Activated CD4-positive, alpha-beta T cell treated with anti-CD3 and anti-CD28 coated beads for 1 hour (primary cell): Measurements from ENCODE around the gene KIF9.
"Not testable (repeated sequence)": the region's sequence is repeated elsewhere in the genome, so short reads cannot be mapped to it uniquely, and the experiment has no call there.

Source experiments
- DNase-seq: peaks from one replicate; pipeline ENCODE4 v3.0.0-alpha.2; 2020

KIF9 gene

GRCh38 chr3:47294392-47294791 is 11.8 kb upstream of the KIF9 start:
- no peak for DNase-seq

- DNase-seq: no peak
Measured at GRCh38 chr3:47293822-47294221, 11.2 kb upstream of the KIF9 start.

GRCh38 chr3:47291754-47292420 is 9.3 kb upstream of the KIF9 start:
- not testable (repeated sequence) for DNase-seq

- no peak for DNase-seq
Measured at GRCh38 chr3:47291158-47291753, 8.7 kb upstream of the KIF9 start.

- no peak for DNase-seq
Measured at GRCh38 chr3:47288966-47289910, 6.6 kb upstream of the KIF9 start.

GRCh38 chr3:47283591-47284364 is 1.2 kb upstream of the KIF9 start:
- no peak for DNase-seq

GRCh38 chr3:47283193-47283537 is 566 bp upstream of the KIF9 start:
- no peak for DNase-seq

- no peak for DNase-seq
Measured at GRCh38 chr3:47280519-47280918, 2.1 kb downstream of the KIF9 start.

- no peak for DNase-seq
Measured at GRCh38 chr3:47276558-47276957, 6.0 kb downstream of the KIF9 start.

GRCh38 chr3:47274652-47275051 is 7.9 kb downstream of the KIF9 start:
- no peak for DNase-seq

GRCh38 chr3:47273564-47273963 is 9.0 kb downstream of the KIF9 start:
- DNase-seq: no peak

- DNase-seq: no peak
Measured at GRCh38 chr3:47270526-47270925, 12.1 kb downstream of the KIF9 start.

- no peak for DNase-seq
Measured at GRCh38 chr3:47267490-47267824, 15.1 kb downstream of the KIF9 start.

- DNase-seq: peak; percentile 30
Measured at GRCh38 chr3:47266709-47267489, 15.7 kb downstream of the KIF9 start.

- no peak for DNase-seq
Measured at GRCh38 chr3:47265725-47266428, 16.7 kb downstream of the KIF9 start.

- DNase-seq: no peak
Measured at GRCh38 chr3:47265008-47265407, 17.6 kb downstream of the KIF9 start.

GRCh38 chr3:47261301-47261700 is 21.3 kb downstream of the KIF9 start:
- DNase-seq: no peak

- DNase-seq: no peak
Measured at GRCh38 chr3:47260605-47261004, 22.0 kb downstream of the KIF9 start.

GRCh38 chr3:47259114-47259513 is 23.5 kb downstream of the KIF9 start:
- DNase-seq: no peak

GRCh38 chr3:47256331-47256730 is 26.3 kb downstream of the KIF9 start:
- DNase-seq: not testable (repeated sequence)

GRCh38 chr3:47251689-47252088 is 30.9 kb downstream of the KIF9 start:
- no peak for DNase-seq

GRCh38 chr3:47251085-47251484 is 31.5 kb downstream of the KIF9 start:
- not testable (repeated sequence) for DNase-seq
